KOPT-K1 (cell line): ENCODE measurements around the gene MMRN1.

Source experiments
- H3K27ac ChIP-seq: fragments of 200-600 bp; sonication (generic); 2 replicates; pipeline ENCODE4 v1.5.1; 2016; ENCODE audit warnings: antibody characterized with exemption, mild to moderate bottlenecking, low read depth, low read length; ENCODE audit not compliant: poor library complexity, severe bottlenecking
- H3K36me3 ChIP-seq: fragments of 200-600 bp; sonication (generic); 2 replicates; pipeline ENCODE4 v1.5.1; 2017; ENCODE audit warnings: antibody characterized with exemption, mild to moderate bottlenecking, low read length, moderate library complexity; ENCODE audit not compliant: insufficient read depth
- H3K9me3 ChIP-seq: fragments of 200-600 bp; sonication (generic); 2 replicates; pipeline ENCODE4 v1.5.1; 2017; ENCODE audit warnings: antibody characterized with exemption, low read length, mild to moderate bottlenecking; ENCODE audit not compliant: insufficient read depth, poor library complexity, severe bottlenecking

Gene MMRN1

DNA sequence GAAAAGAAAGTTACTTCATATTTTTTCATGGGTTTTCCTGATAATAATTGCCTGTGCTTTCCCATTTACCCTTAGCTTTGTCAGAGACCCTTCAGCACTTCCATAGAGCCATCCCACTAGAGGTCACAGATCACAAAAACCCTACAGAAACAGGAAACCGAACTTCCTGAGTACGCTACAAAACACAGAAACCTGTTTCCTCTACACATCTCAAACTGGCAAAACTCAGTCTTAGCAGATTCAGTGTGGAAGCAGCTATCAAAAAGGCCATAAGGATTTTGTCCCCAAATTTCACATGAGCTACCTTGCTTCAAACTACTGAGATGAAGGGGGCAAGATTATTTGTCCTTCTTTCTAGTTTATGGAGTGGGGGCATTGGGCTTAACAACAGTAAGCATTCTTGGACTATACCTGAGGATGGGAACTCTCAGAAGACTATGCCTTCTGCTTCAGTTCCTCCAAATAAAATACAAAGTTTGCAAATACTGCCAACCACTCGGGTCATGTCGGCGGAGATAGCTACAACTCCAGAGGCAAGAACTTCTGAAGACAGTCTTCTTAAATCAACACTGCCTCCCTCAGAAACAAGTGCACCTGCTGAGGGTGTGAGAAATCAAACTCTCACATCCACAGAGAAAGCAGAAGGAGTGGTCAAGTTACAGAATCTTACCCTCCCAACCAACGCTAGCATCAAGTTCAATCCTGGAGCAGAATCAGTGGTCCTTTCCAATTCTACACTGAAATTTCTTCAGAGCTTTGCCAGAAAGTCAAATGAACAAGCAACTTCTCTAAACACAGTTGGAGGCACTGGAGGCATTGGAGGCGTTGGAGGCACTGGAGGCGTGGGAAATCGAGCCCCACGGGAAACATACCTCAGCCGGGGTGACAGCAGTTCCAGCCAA is at the start of gene MMRN1:
Gene MMRN1 (plus strand): TSS at position 206 of the 902 bp plus-strand sequence. CDS start 118 bp downstream, at position 324.
- H3K27ac ChIP-seq: no peak within 1 kb of the TSS
- no peaks in the 10 kb centered on the region for H3K9me3 ChIP-seq
- H3K36me3 ChIP-seq: no peaks in the 10 kb centered on the region

DNA sequence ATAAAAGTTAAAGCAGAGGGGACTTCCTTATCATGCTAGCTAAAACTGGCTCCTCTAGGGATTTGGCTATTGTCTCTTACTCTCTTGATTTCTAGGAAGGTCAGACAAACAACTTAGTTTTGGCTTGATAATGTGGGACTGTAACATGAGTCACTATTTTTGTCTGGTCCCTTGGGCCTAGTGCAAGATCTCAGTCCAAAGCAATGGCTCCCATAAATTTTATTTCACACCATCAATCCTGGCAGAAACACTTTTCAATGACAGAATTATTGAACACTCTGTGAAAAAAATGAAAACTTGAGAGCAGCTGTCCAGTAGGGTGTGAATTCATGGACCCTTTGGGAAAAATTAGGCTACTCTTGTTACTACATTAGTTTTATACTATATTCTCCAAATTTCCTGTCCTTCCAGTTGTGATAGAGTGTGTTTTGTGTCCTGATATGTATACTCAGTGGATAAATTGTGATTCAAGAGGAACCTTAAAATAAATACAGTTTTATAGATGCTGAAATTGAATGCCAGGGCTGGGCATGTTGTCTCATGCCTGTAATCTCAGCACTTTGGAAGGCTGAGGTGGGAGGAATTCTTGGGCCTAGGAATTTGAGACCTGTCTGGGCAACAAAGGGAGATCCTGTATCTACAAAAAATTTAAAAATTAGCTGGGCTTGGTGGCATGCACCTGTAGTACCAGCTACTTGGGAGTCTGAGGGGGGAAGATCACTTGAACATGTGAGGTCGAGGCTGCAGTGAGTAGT is 46.9 kb upstream of the MMRN1 start:
- Histone ChIP-seq H3K36me3 (no peaks in the 10 kb centered on the region), H3K27ac (no peak overlapping the region), H3K9me3 (peaks cover 5% of the 10 kb centered on the region)

GRCh38 chr4:89855236-89855635 is 39.4 kb upstream of the MMRN1 start:
- H3K27ac ChIP-seq: no peak overlapping the region
- H3K9me3 ChIP-seq: no peaks in the 10 kb centered on the region
- no peaks in the 10 kb centered on the region for H3K36me3 ChIP-seq

DNA sequence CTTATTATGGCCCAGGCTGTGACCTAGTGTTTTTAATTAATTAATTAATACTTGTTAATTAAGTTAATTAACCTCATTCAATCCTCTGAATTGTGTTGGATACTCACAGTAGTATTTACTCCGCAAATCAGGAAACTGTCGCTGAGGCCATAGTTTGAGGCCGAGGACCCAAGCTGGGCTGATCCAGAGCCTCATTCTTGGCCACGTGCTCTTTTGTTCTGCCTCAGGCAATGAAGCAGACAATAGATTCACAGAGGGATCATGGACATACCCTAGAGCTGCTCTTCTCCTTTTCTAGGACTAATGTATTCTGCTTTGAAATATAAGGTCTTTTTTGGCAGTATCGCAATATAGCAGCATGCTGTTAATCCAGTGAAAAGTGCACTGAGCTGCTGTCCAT is 33.7 kb upstream of the MMRN1 start:
- Histone ChIP-seq H3K9me3 (no peaks in the 10 kb centered on the region), H3K36me3 (no peaks in the 10 kb centered on the region), H3K27ac (no peak overlapping the region)

- Histone ChIP-seq H3K9me3 (no peaks in the 10 kb centered on the region), H3K36me3 (no peaks in the 10 kb centered on the region), H3K27ac (no peak overlapping the region)
Observed at GRCh38 chr4:89863533-89863932, 31.1 kb upstream of the MMRN1 start.

GRCh38 chr4:89868276-89868675 is 26.4 kb upstream of the MMRN1 start:
- Histone ChIP-seq H3K27ac (no peak overlapping the region), H3K9me3 (no peaks in the 10 kb centered on the region)

DNA sequence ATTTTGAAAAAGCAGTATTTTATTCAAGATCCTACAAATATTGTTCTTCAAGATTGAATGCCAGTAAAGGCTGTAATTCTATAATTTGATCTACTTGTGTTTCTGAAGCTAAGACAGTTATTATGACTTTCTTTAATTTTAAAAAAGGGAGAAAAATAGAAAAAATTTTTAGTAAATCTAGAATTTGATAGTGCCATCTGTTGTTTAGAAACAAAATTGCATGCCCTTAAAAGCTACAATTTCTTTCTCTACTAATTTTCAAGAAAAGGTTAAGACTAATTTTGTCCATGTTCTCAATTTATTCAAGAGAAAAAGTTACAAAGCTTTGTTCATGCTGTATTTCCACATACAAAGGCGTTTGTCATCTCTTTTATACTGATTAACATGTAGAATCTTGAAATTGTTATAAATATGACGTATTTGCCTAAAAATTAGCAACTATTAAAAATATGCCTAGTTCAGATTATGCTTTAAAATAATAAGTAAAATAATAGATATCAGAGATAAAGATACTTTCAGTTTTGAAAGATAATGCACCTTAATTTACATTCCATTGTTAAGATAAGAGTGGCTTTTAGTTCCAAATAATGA is 25.6 kb upstream of the MMRN1 start:
- H3K36me3 ChIP-seq: no peaks in the 10 kb centered on the region
- no peaks in the 10 kb centered on the region for H3K9me3 ChIP-seq
- H3K27ac ChIP-seq: no peak overlapping the region

More at GRCh38 chr4:89868276-89868675, 26.4 kb upstream of the MMRN1 start:
- no peaks in the 10 kb centered on the region for H3K36me3 ChIP-seq

GRCh38 chr4:89871211-89871610 is 23.4 kb upstream of the MMRN1 start:
- Histone ChIP-seq H3K36me3 (no peaks in the 10 kb centered on the region), H3K27ac (no peak overlapping the region), H3K9me3 (no peaks in the 10 kb centered on the region)

- no peaks in the 10 kb centered on the region for H3K36me3 ChIP-seq
- no peaks in the 10 kb centered on the region for H3K9me3 ChIP-seq
- no peak overlapping the region for H3K27ac ChIP-seq
Observed at GRCh38 chr4:89876548-89876947, 18.1 kb upstream of the MMRN1 start.

DNA sequence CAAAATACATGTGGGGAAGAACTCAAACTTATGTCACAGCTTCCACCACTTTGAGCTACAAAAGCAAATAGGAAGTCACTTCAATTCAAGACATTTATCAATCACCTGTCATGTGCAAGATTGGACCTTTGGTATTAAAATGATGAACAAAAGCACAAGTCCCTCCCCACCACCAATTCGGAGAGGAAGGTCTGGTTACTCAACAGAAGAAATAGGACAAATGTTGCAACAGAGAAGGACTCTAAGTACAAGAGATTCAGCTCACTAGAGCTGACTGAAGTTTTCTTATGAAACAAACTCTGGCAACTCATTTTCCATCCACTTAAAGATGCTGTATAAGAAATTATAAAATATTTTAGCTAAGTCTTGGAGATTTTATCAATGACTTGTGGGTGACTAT is 16.0 kb upstream of the MMRN1 start:
- H3K9me3 ChIP-seq: no peaks in the 10 kb centered on the region
- H3K36me3 ChIP-seq: no peaks in the 10 kb centered on the region
- no peak overlapping the region for H3K27ac ChIP-seq

DNA sequence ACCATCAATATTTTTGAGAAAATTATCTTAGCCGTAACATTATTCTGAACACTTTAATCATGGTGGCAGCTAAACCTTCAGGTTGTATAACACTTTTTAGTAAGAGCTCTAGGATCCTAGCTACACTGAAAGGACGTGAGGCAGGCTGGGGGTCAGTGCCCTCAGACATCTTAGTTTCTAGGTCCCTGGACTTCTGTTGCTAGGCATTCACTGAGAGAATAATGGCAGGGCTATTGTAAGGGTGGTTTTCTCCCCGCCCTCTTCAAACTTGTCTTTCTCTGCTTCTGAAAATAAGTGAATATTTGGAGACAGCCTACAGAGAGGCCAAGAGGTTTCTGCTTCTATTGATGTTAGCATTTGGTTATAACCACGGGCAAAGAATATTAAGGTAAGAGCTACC is 15.4 kb upstream of the MMRN1 start:
- Histone ChIP-seq H3K36me3 (no peaks in the 10 kb centered on the region), H3K27ac (no peak overlapping the region), H3K9me3 (no peaks in the 10 kb centered on the region)

DNA sequence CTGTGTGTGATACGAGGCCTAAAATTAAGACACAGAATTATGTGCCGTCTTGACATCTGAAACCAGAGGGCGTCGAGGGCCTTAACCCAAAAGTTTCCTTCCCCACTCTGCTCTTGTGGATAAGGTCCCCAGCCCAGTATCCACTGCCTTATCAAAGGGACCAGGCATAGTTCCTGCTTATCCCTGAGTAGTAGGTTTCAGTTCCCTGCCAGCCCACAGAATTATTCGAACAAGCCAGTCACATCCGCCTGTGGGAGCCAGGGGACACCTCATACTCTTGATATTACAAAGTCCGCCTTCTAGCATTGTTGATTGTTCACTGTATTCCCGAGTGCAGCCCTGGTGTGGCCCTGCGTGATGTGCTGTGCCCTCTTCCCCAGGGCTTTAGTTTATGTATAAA is 5.4 kb upstream of the MMRN1 start:
- H3K9me3 ChIP-seq: no peaks in the 10 kb centered on the region
- H3K36me3 ChIP-seq: no peaks in the 10 kb centered on the region
- H3K27ac ChIP-seq: no peak overlapping the region

DNA sequence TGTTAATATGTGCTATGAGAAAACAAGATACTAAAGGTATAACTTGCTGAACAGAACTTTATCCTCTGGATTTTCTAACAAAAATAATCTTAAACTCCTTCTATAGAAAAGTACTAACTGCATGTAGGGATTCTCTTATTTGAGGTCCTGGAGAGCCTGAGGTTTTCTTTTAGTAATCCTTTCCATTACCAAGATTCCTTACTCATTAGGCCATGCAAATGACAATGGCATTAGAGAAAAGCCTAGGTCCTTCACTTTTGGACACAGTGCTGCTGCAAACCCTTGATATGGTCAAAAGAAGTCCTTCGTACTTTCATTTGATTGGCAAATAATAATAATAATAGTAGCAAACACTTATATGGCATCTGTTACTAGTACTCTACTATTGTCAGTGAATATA is 3.2 kb downstream of the MMRN1 start:
- no peak overlapping the region for H3K27ac ChIP-seq
- H3K36me3 ChIP-seq: no peaks in the 10 kb centered on the region
- no peaks in the 10 kb centered on the region for H3K9me3 ChIP-seq

- H3K36me3 ChIP-seq: no peaks in the 10 kb centered on the region
- no peaks in the 10 kb centered on the region for H3K9me3 ChIP-seq
- H3K27ac ChIP-seq: no peak overlapping the region
Observed at GRCh38 chr4:89898304-89898716, 3.7 kb downstream of the MMRN1 start.

DNA sequence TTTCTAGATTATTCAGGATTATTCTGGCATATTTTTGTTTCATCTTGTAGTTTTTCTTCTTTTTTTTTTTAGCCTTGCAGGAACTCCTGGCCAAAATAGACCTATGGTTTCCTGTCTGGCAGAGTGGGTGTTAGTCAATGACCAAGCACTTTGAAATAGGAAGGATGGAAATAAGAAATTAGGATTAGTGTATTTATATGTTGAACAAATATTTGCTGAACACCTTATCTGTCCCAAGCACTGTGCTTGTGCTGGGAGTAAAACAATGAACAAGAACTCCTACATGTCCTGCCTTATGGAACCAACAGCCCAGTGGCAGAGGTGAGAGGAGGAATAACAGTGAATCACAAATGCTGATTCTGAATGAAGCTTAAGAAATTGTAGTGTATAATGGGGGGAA is 4.5 kb downstream of the MMRN1 start:
- no peak overlapping the region for H3K27ac ChIP-seq
- H3K9me3 ChIP-seq: no peaks in the 10 kb centered on the region
- H3K36me3 ChIP-seq: no peaks in the 10 kb centered on the region
